ENCODE data around the gene TRIM21. TPM values are rescaled to one million over a fixed set of nuclear protein-coding genes. Genes with fewer than 3 reads are reported as not detected.
"Not testable (repeated sequence)": the region's sequence is repeated elsewhere in the genome, so short reads cannot be mapped to it uniquely, and the experiment has no call there.

TRIM21 gene
- 10 to 100 TPM; 24.2 to 25.9 (median 24.9) TPM for polyA plus RNA-seq (ENCODE audit: insufficient read length in 3 of 3)

- peak; percentile 59 to 83 (median 82) for DNase-seq (ENCODE audit: low read depth in 3 of 3, low spot score in 2 of 3)
Measured at GRCh38 chr11:4393209-4393857, at the start of gene TRIM21. Gene TRIM21 (minus strand): TSS chr11:4393702. CDS start chr11:4390409, 3,293 bp downstream.

GRCh38 chr11:4441515-4441914, 48.0 kb upstream of the TRIM21 start:
- no peak for DNase-seq (ENCODE audit: low read depth in 3 of 3, low spot score in 2 of 3)

DNA sequence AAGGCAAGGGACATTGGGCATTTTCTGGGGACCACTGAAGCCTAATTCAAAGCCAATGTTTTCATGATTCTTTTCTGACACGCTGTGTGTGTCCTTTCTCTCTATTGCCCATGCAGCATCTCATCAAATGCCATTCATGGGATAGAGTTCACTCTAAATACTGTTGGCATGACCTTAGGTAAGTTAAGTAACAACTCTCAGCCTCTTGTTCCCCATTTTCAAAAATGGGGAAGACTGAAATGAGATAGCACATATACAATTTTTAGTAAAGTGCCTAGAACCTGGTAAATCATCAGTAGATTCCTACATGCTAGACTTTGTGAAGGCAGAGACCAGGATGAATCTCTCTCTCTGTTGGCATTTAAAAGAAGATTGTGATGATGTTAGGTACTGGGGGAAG, 42.9 kb upstream of the TRIM21 start:
- DNase-seq (ENCODE audit: low read depth in 3 of 3, low spot score in 2 of 3): no peak

DNA sequence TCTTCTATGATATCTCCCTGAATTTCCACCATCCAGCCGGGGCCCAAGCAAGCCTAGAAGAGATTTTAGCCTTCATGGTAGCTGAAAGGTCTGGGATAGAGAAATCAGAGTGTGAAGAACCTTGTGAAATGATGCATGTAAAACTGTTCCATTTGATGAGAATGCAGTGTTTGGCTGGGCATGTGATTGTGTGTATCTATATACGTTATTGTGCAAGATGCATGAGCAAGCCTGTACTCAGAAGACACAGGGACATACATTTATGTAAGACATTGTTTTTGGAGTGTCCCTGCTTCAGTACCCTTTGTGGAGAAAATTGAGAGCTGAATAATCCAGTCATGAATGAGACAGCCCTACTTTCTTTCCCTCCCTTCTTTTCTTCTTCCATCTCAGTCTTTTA, 40.4 kb upstream of the TRIM21 start:
- no peak for DNase-seq (ENCODE audit: low read depth in 3 of 3, low spot score in 2 of 3)

- no peak for DNase-seq (ENCODE audit: low read depth in 3 of 3, low spot score in 2 of 3)
Measured at GRCh38 chr11:4430051-4430450, 36.5 kb upstream of the TRIM21 start.

GRCh38 chr11:4418403-4418802, 24.9 kb upstream of the TRIM21 start:
- no peak for DNase-seq (ENCODE audit: low read depth in 3 of 3, low spot score in 2 of 3)

DNA sequence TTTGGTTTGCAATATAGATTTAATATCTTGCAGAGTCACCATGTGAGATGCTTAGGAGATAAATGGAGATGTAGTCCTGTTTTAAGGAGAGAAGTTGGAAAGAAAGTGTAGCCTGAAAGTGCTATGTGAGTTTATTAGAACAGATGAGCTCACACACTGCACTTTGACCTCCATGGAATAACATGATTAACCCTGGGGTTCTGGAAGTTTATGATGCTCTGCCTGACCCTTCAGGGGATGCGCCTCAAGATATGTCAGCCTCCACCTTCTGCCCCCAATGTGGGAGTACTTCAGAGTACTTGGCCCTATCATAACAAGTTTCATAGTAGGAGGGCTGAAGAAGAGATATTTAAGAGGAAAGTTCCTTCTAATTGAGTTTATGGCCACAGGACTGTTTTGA, 23.3 kb upstream of the TRIM21 start:
- DNase-seq (ENCODE audit: low read depth in 3 of 3, low spot score in 2 of 3): no peak

DNA sequence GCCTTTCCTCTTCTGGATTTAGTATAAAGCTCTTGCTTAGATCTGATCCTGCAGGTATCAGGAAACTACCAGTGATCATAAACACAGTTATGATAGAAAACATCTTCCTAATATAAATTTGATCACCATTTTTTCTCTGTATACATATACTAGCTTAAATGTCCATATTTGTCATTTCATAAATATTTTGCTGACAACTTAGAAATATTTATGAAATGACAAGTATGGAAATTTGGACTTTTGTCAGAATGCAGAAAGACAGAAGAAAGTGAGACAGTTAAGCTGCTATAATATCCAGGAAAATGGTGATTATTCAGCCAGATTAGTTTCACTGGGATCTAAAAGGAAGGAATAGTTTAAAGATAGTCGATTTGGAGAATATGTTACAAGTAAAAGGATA, 22.8 kb upstream of the TRIM21 start:
- DNase-seq (ENCODE audit: low read depth in 3 of 3, low spot score in 2 of 3): no peak

GRCh38 chr11:4406206-4406605, 12.7 kb upstream of the TRIM21 start:
- DNase-seq (ENCODE audit: low read depth in 3 of 3, low spot score in 2 of 3): not testable (repeated sequence)

DNA sequence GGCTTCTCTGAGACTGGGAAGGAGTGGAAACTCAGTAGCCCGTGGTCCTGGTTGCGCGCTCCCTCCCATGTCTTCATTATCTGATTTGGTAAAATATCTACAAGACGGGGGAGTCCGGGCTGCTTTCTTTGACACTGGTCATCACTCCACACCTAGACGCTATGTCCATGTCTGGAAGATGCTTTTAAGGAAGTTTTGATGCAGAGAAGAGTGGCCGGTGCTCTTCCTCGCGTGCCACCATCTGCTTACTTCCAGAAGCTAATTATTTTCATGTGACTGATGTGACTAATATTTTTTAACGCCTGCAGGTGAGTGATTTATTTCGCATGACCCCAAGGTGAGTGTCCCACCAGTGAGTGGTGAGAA, 339 bp upstream of the TRIM21 start:
- no peak for DNase-seq (ENCODE audit: low read depth in 3 of 3, low spot score in 2 of 3)

- DNase-seq (ENCODE audit: low read depth in 3 of 3, low spot score in 2 of 3): no peak
Measured at GRCh38 chr11:4388221-4388620, 5.3 kb downstream of the TRIM21 start.

- no peak for DNase-seq (ENCODE audit: low read depth in 3 of 3, low spot score in 2 of 3)
Measured at GRCh38 chr11:4385978-4386740, 7.3 kb downstream of the TRIM21 start.

DNA sequence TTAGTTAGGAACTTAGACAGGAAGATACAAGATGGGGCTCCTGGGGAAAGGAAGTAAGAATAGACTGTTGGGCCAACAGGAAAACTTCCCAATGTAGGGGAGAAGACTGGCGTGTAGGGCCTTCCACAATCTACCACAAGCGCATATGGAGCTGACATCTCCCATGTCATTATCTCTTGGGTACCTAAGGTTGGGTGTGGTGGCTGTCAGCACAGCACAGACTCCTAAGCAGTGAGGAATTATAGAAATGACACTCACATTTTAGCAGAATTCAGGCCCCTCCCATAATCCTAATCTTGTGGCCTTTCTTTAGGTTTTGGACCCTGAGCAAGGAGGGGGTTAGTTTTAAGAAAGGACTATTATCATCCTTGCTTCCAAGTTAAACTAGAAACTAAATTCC, 11.6 kb downstream of the TRIM21 start:
- DNase-seq (ENCODE audit: low read depth in 3 of 3, low spot score in 2 of 3): no peak

GRCh38 chr11:4375431-4376140, 17.9 kb downstream of the TRIM21 start:
- DNase-seq (ENCODE audit: low read depth in 3 of 3, low spot score in 2 of 3): no peak

DNA sequence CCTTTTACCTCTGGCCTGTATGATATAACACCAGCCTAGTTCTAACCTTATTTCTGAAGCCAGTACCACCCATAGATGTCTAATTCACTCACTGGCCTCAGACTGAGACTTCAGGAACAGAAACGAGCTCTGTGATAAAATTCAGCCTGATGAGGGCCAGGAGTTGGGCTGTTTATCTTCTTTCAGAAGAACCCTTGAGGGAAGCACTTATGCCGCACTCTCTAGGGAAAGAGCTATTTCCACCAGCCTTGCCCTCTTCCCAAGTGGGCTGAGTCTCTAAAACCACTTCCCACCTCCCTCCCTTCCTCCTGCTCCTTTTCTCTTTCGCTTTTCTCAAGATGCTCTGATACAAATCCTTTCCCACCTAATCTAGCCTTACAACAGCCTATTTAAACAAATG, 23.3 kb downstream of the TRIM21 start:
- no peak for DNase-seq (ENCODE audit: low read depth in 3 of 3, low spot score in 2 of 3)

DNA sequence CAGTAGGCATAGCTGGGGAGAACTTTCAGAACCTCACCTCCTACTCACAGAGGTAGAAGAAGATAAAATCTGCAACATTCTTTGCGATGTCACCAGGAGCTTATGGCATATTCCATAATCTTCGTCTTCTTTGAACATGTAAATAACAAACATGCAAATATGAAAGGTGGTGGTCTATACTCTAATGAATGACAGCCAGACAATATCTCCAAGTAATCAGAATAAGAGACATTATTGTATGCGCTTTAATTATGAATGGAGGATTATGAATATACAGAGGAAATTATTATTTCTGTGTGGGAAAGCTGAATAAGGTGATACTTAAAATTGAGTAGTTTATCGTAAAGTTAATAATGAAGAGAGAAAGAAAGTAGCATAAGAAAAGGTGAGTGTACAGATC, 25.2 kb downstream of the TRIM21 start, which contains the start of gene OR52B4:
Gene OR52B4, minus strand, starts transcription at position 101 of the 400 bp plus-strand sequence. Its CDS starts 91 bp downstream, at position 10.
- DNase-seq (ENCODE audit: low read depth in 3 of 3, low spot score in 2 of 3): no peak

DNA sequence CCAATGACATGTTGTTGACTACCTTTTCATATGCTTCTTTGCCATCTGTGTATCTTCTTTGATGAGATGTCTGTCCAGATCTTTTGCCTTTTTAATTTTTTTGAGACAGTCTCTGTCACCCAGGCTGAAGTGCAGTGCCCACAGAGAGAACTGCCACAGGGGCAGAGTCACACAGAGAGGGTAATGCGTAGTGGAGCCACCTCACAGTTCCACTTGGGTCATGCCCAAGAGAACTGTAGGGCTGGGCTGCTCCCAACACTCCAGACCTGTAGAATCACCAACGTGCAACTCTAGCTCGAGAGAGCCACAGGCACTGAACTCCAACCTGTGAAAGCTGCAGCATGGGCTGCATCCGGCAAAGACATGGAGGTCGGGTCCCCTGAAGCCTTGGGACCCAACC, 45.4 kb downstream of the TRIM21 start:
- not testable (repeated sequence) for DNase-seq (ENCODE audit: low read depth in 3 of 3, low spot score in 2 of 3)

GRCh38 chr11:4345366-4345765, 48.1 kb downstream of the TRIM21 start:
- not testable (repeated sequence) for DNase-seq (ENCODE audit: low read depth in 3 of 3, low spot score in 2 of 3)

Measured in right renal cortex interstitium (tissue), 3 donors.